Activated CD4-positive, alpha-beta memory T cell treated with anti-CD3 and anti-CD28 coated beads for 36 hours (primary cell): ENCODE measurements around the gene ERC1. TPM values are rescaled to one million over a fixed set of nuclear protein-coding genes. Genes with fewer than 3 reads are reported as not detected.
A peak's percentile ranks its signal among the peaks of the same experiment; 100 is the strongest.

Experiments used
- CTCF ChIA-PET: fragments of 350-600 bp; sonication (Branson Sonifier 250); formaldehyde crosslinking; loops from one replicate; lab custom pipeline; 2021; ENCODE audit warnings: antibody characterized with exemption, inconsistent platforms; lab: Charles Lee
- POLR2A ChIA-PET: fragments of 350-600 bp; sonication (Branson Sonifier 250); formaldehyde crosslinking; loops from one replicate; lab custom pipeline; 2021; ENCODE audit warnings: antibody characterized with exemption; lab: Charles Lee
- DNase-seq: peaks from one replicate; pipeline ENCODE4 v3.0.0-alpha.2; 2020
- H3K27ac Mint-ChIP-seq: one replicate; pipeline ENCODE4 v1.8.0; 2021; ENCODE audit warnings: mixed read lengths
- H3K27me3 Mint-ChIP-seq: one replicate; pipeline ENCODE4 v1.8.0; 2021; ENCODE audit warnings: mixed read lengths
- H3K36me3 Mint-ChIP-seq: one replicate; pipeline ENCODE4 v1.8.0; 2021; ENCODE audit warnings: mixed read lengths
- H3K4me1 Mint-ChIP-seq: one replicate; pipeline ENCODE4 v1.8.0; 2021; ENCODE audit warnings: low read depth, mixed read lengths
- H3K4me3 Mint-ChIP-seq: one replicate; pipeline ENCODE4 v1.8.0; 2021; ENCODE audit warnings: mild to moderate bottlenecking, mixed read lengths
- H3K9me3 Mint-ChIP-seq: one replicate; pipeline ENCODE4 v1.8.0; 2021; ENCODE audit warnings: mixed read lengths
- intact Hi-C: fragments of 100-400 bp; cut with micrococcal nuclease; formaldehyde crosslinking; loops from one replicate; pipeline ENCODE4 v1.15.1; 2023
- total RNA-seq, 2 experiments: library from RNA; stranded (reverse); gene quantifications; one replicate each; pipeline ENCODE4 v1.2.3, GENCODE V29; 2021

ERC1 gene
- 10 to 100 TPM; 19.1 to 21.8 TPM for total RNA-seq

DNA sequence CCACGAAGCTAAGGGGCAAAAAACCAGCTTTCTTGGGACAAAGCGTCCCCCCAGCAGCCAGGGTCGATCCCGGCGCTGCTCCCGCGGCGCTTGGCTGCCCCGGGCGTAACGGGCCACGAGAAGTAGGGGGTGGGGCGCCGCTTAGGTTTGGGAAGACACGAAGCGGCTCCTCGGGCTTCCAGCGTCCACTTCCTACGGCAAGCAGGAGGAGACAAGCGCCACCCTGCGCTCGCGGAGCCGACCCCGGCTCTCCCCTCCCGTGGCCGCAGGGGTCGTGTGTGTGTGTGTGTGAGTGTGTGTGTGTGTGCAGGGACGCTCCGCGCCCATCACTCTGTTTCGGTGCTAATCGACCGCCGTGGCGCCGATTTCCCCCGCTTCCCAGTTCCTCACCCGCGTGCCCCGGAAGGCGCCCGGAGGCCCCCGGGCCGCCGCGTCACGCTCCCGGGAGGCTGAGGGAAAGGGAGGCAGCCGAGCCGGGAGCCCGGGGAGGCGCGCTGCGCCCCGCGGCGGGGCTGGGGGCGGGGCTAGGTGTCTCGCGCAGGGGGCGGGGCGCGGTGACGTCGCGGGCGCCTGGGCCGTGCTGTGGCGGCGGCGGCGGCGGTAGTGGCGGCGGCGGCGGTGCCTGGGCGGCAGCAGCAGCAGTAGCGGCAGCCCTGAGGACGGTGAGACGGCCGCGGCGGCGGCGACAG lies at the start of gene ERC1:
TSS of gene ERC1 (plus strand) at position 563 of the 689 bp plus-strand sequence. CDS start 36,681 bp downstream, outside the sequence.
- peak within 1 kb of the TSS; percentile 87 for H3K27ac Mint-ChIP-seq
- intact Hi-C loops = loop anchor here (1.0 to 5.0 kb wide), 2 partner anchors 42 to 601 kb away; partner anchors contain the start of genes FBXL14 and RAD52
- H3K27me3 Mint-ChIP-seq = no peaks in the 10 kb centered on the region
- ChIA-PET CTCF (interaction anchor here (1.0 to 1.7 kb wide), 7 partner anchors 39 to 593 kb away, joined by 4 to 9 read pairs (median 5); partner anchors contain the start of gene RAD52), POLR2A (interaction anchor here (1.0 to 2.2 kb wide), 3 partner anchors 39 to 112 kb away, joined by 3 to 8 read pairs (median 7); partner anchors contain the start of gene RAD52)
- peak within 1 kb of the TSS; percentile 94 for H3K4me3 Mint-ChIP-seq
- H3K36me3 Mint-ChIP-seq = no peaks in the 10 kb centered on the region
- no peaks in the 10 kb centered on the region for H3K9me3 Mint-ChIP-seq
- peaks cover 35% of the 10 kb centered on the region for H3K4me1 Mint-ChIP-seq
- peak; percentile 87 for DNase-seq

GRCh38 chr12:943051-943450 lies 48.0 kb upstream of the ERC1 start:
- no peak overlapping the region for H3K4me3 Mint-ChIP-seq
- no peaks in the 10 kb centered on the region for H3K9me3 Mint-ChIP-seq
- intact Hi-C loops = no loop called here
- POLR2A ChIA-PET = no interaction called here
- no peaks in the 10 kb centered on the region for H3K27me3 Mint-ChIP-seq
- CTCF ChIA-PET = no interaction called here
- H3K27ac Mint-ChIP-seq = no peak overlapping the region
- no peak for DNase-seq
- H3K4me1 Mint-ChIP-seq = peaks cover 29% of the 10 kb centered on the region
- peaks cover 23% of the 10 kb centered on the region for H3K36me3 Mint-ChIP-seq

DNA sequence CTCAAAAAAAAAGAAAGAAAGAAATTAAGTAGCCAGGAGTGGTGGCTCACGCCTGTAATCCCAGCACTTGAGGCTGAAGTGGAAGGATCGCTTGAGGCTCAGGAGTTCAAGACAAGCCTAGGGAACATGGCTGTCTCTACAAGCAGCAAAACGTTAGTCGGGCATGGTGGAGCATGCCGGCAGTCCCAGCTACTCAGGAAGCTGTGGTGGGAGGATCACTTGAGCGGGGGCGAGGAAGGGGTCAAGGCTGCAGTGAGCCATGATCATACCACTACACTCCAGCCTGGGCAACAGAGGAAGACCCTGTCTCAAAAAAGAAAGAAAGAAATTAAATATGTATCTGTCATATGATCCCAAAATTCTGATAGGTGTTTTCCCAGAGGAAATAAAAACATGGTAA lies 46.8 kb upstream of the ERC1 start:
- peaks cover 19% of the 10 kb centered on the region for H3K36me3 Mint-ChIP-seq
- ChIA-PET CTCF (interaction anchor here (0.6 kb wide), 1 partner anchor 25 kb away, joined by 4 read pairs; no protein-coding TSS in a partner anchor), POLR2A (no interaction called here)
- peak overlapping the region; percentile 8 for H3K27ac Mint-ChIP-seq
- intact Hi-C loops = no loop called here
- no peaks in the 10 kb centered on the region for H3K27me3 Mint-ChIP-seq
- no peak for DNase-seq
- peaks cover 32% of the 10 kb centered on the region for H3K4me1 Mint-ChIP-seq
- H3K9me3 Mint-ChIP-seq = no peaks in the 10 kb centered on the region
- H3K4me3 Mint-ChIP-seq = no peak overlapping the region

GRCh38 chr12:946212-946611 lies 44.8 kb upstream of the ERC1 start:
- H3K9me3 Mint-ChIP-seq = no peaks in the 10 kb centered on the region
- H3K27me3 Mint-ChIP-seq = no peaks in the 10 kb centered on the region
- peaks cover 30% of the 10 kb centered on the region for H3K4me1 Mint-ChIP-seq
- POLR2A ChIA-PET = interaction anchor here (0.9 kb wide), 1 partner anchor 381 kb away, joined by 4 read pairs; no protein-coding TSS in a partner anchor
- DNase-seq = no peak
- intact Hi-C loops = loop anchor here (5.0 kb wide), 2 partner anchors 151 to 279 kb away; no protein-coding TSS in a partner anchor
- H3K4me3 Mint-ChIP-seq = no peak overlapping the region
- peak overlapping the region; percentile 70 for H3K27ac Mint-ChIP-seq
- peaks cover 6% of the 10 kb centered on the region for H3K36me3 Mint-ChIP-seq
- CTCF ChIA-PET = interaction anchor here (0.8 to 0.9 kb wide), 5 partner anchors 45 to 493 kb away, joined by 3 to 4 read pairs (median 3); no protein-coding TSS in a partner anchor

DNA sequence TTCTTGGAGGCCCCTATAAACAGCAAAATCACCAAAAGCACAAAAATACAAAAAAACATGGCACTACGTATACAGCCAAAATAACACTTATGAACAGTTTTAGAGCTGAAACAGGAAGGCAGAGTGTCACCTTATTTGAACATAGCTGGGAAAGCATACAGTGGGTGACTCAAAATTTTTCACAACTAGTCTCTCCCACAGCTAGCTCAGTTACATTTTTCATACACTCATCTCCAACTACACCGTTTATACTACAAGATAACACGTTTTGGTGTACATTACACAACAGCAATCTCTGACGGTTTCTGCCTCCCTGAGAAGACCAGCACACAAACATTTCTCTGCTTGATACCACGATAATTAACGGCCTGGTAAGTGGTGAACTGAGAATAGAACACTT lies 44.4 kb upstream of the ERC1 start:
- CTCF ChIA-PET = interaction anchor here (0.5 to 0.9 kb wide), 6 partner anchors 45 to 493 kb away, joined by 3 to 4 read pairs (median 3); no protein-coding TSS in a partner anchor
- no peaks in the 10 kb centered on the region for H3K9me3 Mint-ChIP-seq
- peaks cover 30% of the 10 kb centered on the region for H3K4me1 Mint-ChIP-seq
- intact Hi-C loops = loop anchor here (5.0 kb wide), 2 partner anchors 151 to 279 kb away; no protein-coding TSS in a partner anchor
- no peaks in the 10 kb centered on the region for H3K27me3 Mint-ChIP-seq
- POLR2A ChIA-PET = interaction anchor here (0.9 kb wide), 1 partner anchor 381 kb away, joined by 4 read pairs; no protein-coding TSS in a partner anchor
- H3K4me3 Mint-ChIP-seq = peak overlapping the region; percentile 9
- peaks cover 6% of the 10 kb centered on the region for H3K36me3 Mint-ChIP-seq
- H3K27ac Mint-ChIP-seq = peak overlapping the region; percentile 70
- no peak for DNase-seq

GRCh38 chr12:948238-948637 lies 42.8 kb upstream of the ERC1 start:
- no peaks in the 10 kb centered on the region for H3K9me3 Mint-ChIP-seq
- no peak for DNase-seq
- ChIA-PET POLR2A (interaction anchor here (1.9 kb wide), 2 partner anchors 42 to 644 kb away, joined by 7 to 8 read pairs; no protein-coding TSS in a partner anchor), CTCF (interaction anchor here (1.2 to 2.1 kb wide), 3 partner anchors 198 to 506 kb away, joined by 4 to 21 read pairs (median 8); no protein-coding TSS in a partner anchor)
- no peaks in the 10 kb centered on the region for H3K27me3 Mint-ChIP-seq
- peak overlapping the region; percentile 97 for H3K4me3 Mint-ChIP-seq
- H3K36me3 Mint-ChIP-seq = peaks cover 4% of the 10 kb centered on the region
- peaks cover 29% of the 10 kb centered on the region for H3K4me1 Mint-ChIP-seq
- intact Hi-C loops = loop anchor here (2.0 to 5.0 kb wide), 3 partner anchors 149 to 379 kb away; no protein-coding TSS in a partner anchor
- no peak overlapping the region for H3K27ac Mint-ChIP-seq

DNA sequence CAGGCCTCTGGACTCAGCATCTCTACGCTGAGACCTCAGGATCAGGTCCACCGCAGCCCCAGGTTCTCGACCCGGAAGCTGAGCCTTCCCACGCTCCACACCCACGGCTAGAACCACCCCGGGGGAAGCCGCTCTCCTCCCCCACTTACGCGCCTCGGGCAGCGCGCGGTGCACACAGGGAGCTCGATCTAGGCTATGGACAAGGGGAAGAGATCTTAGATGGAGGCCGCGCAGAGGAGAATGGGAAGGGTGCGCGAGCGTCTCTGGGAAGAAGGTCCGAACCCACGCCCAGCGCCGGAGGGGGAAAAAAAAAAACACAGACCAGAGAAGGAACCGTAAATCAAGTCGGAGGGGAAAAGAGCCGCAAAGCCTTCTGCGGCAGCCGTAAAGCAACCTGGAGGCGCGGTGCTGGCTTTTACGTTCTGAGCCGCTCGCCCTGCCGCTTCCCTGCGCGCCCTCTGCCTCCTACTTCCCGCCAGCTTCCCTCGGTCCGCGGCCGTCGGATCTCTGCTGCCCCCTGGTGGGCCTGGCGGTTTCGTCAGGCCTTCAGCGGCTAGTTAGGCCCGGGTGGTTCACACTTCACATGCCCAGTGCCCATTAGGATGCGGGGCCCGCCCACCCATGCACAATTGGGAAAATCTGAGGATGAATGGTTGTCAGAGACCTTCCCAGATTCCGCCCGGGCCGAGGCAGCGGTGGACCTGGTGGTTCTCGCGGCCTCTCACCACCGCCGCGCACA lies 41.4 kb upstream of the ERC1 start, which contains the start of gene RAD52:
TSS of gene RAD52 (minus strand) at position 242 of the 739 bp plus-strand sequence. CDS start 16,636 bp downstream, outside the sequence.
- Mint-ChIP-seq H3K4me1 (peaks cover 30% of the 10 kb centered on the region), H3K27me3 (no peaks in the 10 kb centered on the region)

DNA sequence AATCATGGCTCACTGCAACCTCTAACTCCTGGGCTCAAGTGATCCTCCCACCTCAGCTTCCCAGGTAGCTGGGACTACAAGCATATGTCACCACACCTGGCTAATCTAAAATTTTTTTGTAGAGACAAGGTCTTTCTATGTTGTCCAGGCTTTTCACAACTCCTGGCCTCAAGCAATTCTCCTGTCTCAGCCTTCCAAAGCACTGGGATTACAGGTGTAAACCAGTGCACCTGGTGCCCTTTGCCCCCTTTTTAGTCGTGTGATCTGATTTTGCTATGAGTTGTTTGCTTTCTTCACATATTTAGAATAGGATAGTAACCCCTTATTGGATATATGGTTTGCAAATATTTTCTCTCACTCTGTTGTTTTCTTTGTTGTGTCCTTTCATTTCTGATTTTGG lies 39.8 kb upstream of the ERC1 start:
- Mint-ChIP-seq H3K27me3 (no peaks in the 10 kb centered on the region), H3K4me3 (no peak overlapping the region), H3K9me3 (no peaks in the 10 kb centered on the region), H3K36me3 (peaks cover 4% of the 10 kb centered on the region), H3K27ac (no peak overlapping the region), H3K4me1 (peaks cover 23% of the 10 kb centered on the region)
- no peak for DNase-seq
- intact Hi-C loops = no loop called here
- POLR2A ChIA-PET = interaction anchor here (1.9 kb wide), 1 partner anchor 40 kb away, joined by 7 read pairs; the partner anchor contains the start of gene ERC1
- CTCF ChIA-PET = interaction anchor here (1.0 to 1.8 kb wide), 5 partner anchors 39 to 642 kb away, joined by 3 to 6 read pairs (median 4); no protein-coding TSS in a partner anchor

More for the DNA sequence above, 41.4 kb upstream of the ERC1 start, which contains the start of gene RAD52:
- intact Hi-C loops = loop anchor here (1.0 to 5.0 kb wide), 7 partner anchors 41 to 643 kb away; no protein-coding TSS in a partner anchor
- no peaks in the 10 kb centered on the region for H3K9me3 Mint-ChIP-seq
- ChIA-PET POLR2A (interaction anchor here (0.6 to 1.9 kb wide), 12 partner anchors 9 to 657 kb away, joined by 3 to 8 read pairs (median 3); no protein-coding TSS in a partner anchor), CTCF (interaction anchor here (0.6 to 2.1 kb wide), 29 partner anchors 10 to 644 kb away, joined by 3 to 21 read pairs (median 4); partner anchors contain the start of gene CCDC77)
- H3K4me3 Mint-ChIP-seq = peak within 1 kb of the TSS; percentile 97
- H3K27ac Mint-ChIP-seq = peak within 1 kb of the TSS; percentile 91
- peaks cover 4% of the 10 kb centered on the region for H3K36me3 Mint-ChIP-seq
- peak; percentile 98 for DNase-seq

GRCh38 chr12:953776-954175 lies 37.2 kb upstream of the ERC1 start:
- CTCF ChIA-PET = interaction anchor here (0.6 to 1.4 kb wide), 4 partner anchors 17 to 164 kb away, joined by 3 to 6 read pairs (median 3); no protein-coding TSS in a partner anchor

DNA sequence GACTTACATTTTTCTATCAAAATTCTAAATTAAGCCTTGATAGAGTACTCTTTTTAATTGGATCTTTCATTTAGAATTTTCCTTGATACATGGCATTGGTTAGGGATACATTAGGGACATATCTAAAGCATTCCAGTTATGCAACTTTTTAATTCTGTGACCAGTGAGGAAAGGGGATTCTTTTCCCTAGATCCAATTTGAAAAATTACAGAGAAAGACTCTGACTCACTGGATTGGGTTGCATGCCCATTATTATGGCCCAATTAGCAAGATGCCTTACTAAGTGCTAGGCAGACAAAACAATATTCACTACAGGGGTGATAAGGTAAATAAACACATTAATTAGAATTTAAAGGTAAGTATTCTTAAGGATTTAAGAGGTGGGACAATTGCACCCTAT lies 36.3 kb upstream of the ERC1 start:
- intact Hi-C loops = no loop called here
- ChIA-PET CTCF (no interaction called here), POLR2A (no interaction called here)
- no peak for DNase-seq
- Mint-ChIP-seq H3K27ac (no peak overlapping the region), H3K27me3 (no peaks in the 10 kb centered on the region), H3K9me3 (no peaks in the 10 kb centered on the region), H3K36me3 (no peaks in the 10 kb centered on the region), H3K4me1 (peaks cover 10% of the 10 kb centered on the region), H3K4me3 (no peak overlapping the region)

More at GRCh38 chr12:953776-954175, 37.2 kb upstream of the ERC1 start:
- H3K27me3 Mint-ChIP-seq = no peaks in the 10 kb centered on the region
- H3K27ac Mint-ChIP-seq = peak overlapping the region; percentile 75
- no peak overlapping the region for H3K4me3 Mint-ChIP-seq
- POLR2A ChIA-PET = interaction anchor here (0.6 kb wide), 1 partner anchor 584 kb away, joined by 3 read pairs; no protein-coding TSS in a partner anchor
- no peaks in the 10 kb centered on the region for H3K9me3 Mint-ChIP-seq
- intact Hi-C loops = no loop called here
- peaks cover 10% of the 10 kb centered on the region for H3K4me1 Mint-ChIP-seq
- peak; percentile 53 for DNase-seq
- no peaks in the 10 kb centered on the region for H3K36me3 Mint-ChIP-seq

GRCh38 chr12:955939-956338 lies 35.1 kb upstream of the ERC1 start:
- CTCF ChIA-PET = interaction anchor here (0.6 kb wide), 1 partner anchor 28 kb away, joined by 3 read pairs; no protein-coding TSS in a partner anchor
- H3K27me3 Mint-ChIP-seq = no peaks in the 10 kb centered on the region
- H3K36me3 Mint-ChIP-seq = no peaks in the 10 kb centered on the region
- H3K27ac Mint-ChIP-seq = no peak overlapping the region
- POLR2A ChIA-PET = no interaction called here
- H3K9me3 Mint-ChIP-seq = no peaks in the 10 kb centered on the region
- intact Hi-C loops = no loop called here
- DNase-seq = no peak
- no peak overlapping the region for H3K4me3 Mint-ChIP-seq
- peaks cover 10% of the 10 kb centered on the region for H3K4me1 Mint-ChIP-seq
